K562 (cell line): ENCODE measurements around the gene PIK3CG. TPM values are rescaled to one million over a fixed set of nuclear protein-coding genes. Genes with fewer than 3 reads are reported as not detected.

Experiments
- BHLHE40 ChIP-seq: IDR thresholded peaks from 2 replicates; pipeline ENCODE4 v1.6.1; 2011; ENCODE audit warnings: low read length, improper control_type of control experiment
- CBFA2T2 ChIP-seq: fragments of 450-650 bp; conservative IDR thresholded peaks from 2 replicates; pipeline ENCODE4 v1.6.1; 2017; ENCODE audit warnings: mild to moderate bottlenecking
- ETV6 ChIP-seq, 3 experiments: fragments of 150-350 bp in 1 of 3; sonication (generic) in 1 of 3; formaldehyde crosslinking in 1 of 3; IDR thresholded peaks; 2 replicates each; pipeline versions ENCODE4 v1.6.1 to v1.8.0; 2014 to 2022; ENCODE audit warnings: borderline replicate concordance in 2 of 3, low read depth in 2 of 3, antibody characterized with exemption in 1 of 3, low read length in 1 of 3, mild to moderate bottlenecking in 1 of 3, missing genetic modification reagents in 1 of 3
- HCFC1 ChIP-seq: IDR thresholded peaks from 2 replicates; pipeline ENCODE4 v1.6.1; 2012; ENCODE audit warnings: low read depth, low read length, improper control_type of control experiment
- HMG20A ChIP-seq: fragments of 450-650 bp; formaldehyde crosslinking; conservative IDR thresholded peaks from 2 replicates; pipeline ENCODE4 v1.4.0; 2020; ENCODE audit warnings: mild to moderate bottlenecking, mixed read lengths
- KLF10 ChIP-seq: fragments of 250-450 bp; sonication (Bioruptor Pico); IDR thresholded peaks from 2 replicates; pipeline ENCODE4 v1.6.1; 2021; ENCODE audit warnings: matching md5 sums
- MAFK ChIP-seq: IDR thresholded peaks from 2 replicates; pipeline ENCODE4 v1.6.1; 2011; ENCODE audit warnings: low read length, improper control_type of control experiment
- MCM5 ChIP-seq: fragments of 450-650 bp; IDR thresholded peaks from 2 replicates; pipeline ENCODE4 v1.6.1; 2016; ENCODE audit warnings: low read depth
- MITF ChIP-seq: IDR thresholded peaks from 2 replicates; pipeline ENCODE4 v1.6.1; 2014; ENCODE audit warnings: antibody characterized with exemption
- MTA2 ChIP-seq: fragments of 450-650 bp; IDR thresholded peaks from 2 replicates; pipeline ENCODE4 v1.6.1; 2016; ENCODE audit warnings: low read depth
- MYBL2 ChIP-seq, 2 experiments: fragments of 450-650 bp in 1 of 2; sonication (generic) in 1 of 2; formaldehyde crosslinking in 1 of 2; IDR thresholded peaks; 2 replicates each; pipeline versions ENCODE4 v1.6.1 to v1.8.1; 2017 to 2022; ENCODE audit warnings: borderline replicate concordance in 1 of 2, inconsistent platforms in 1 of 2, low read depth in 1 of 2, mild to moderate bottlenecking in 1 of 2, missing genetic modification reagents in 1 of 2, moderate library complexity in 1 of 2
- POLR2H ChIP-seq: IDR thresholded peaks from 2 replicates; pipeline ENCODE4 v1.6.1; 2016; ENCODE audit warnings: missing genetic modification characterization, low read depth, mild to moderate bottlenecking, control low read depth, missing compliant biosample characterization, moderate library complexity
- SETDB1 ChIP-seq: IDR thresholded peaks from one replicate; pipeline ENCODE4 v1.6.1; 2012; ENCODE audit warnings: low read length, control low read depth, inconsistent platforms
- THAP12 ChIP-seq: fragments of 250-450 bp; sonication (Bioruptor Pico); IDR thresholded peaks from 2 replicates; pipeline ENCODE4 v1.9.0; 2021; ENCODE audit warnings: mild to moderate bottlenecking, inconsistent platforms
- TRIM25 ChIP-seq: fragments of 450-650 bp; IDR thresholded peaks from 2 replicates; pipeline ENCODE4 v1.7.0; 2016; ENCODE audit warnings: borderline replicate concordance
- ZBTB7A ChIP-seq: IDR thresholded peaks from 2 replicates; pipeline ENCODE4 v1.6.1; 2011; ENCODE audit warnings: low read depth, mild to moderate bottlenecking, low read length, moderate library complexity, borderline replicate concordance; ENCODE audit not compliant: control insufficient read depth
- ZBTB8A ChIP-seq: fragments of 450-650 bp; IDR thresholded peaks from 2 replicates; pipeline ENCODE4 v1.6.1; 2018; ENCODE audit warnings: mild to moderate bottlenecking, moderate library complexity; ENCODE audit not compliant: partially characterized antibody
- ZNF165 ChIP-seq: fragments of 250-450 bp; sonication (Bioruptor Pico); IDR thresholded peaks from 2 replicates; pipeline ENCODE4 v1.4.0; 2020; ENCODE audit warnings: borderline replicate concordance
- ZNF274 ChIP-seq: IDR thresholded peaks from 2 replicates; pipeline ENCODE4 v1.6.1; 2011; ENCODE audit warnings: low read depth, mild to moderate bottlenecking, low read length, moderate library complexity, borderline replicate concordance
- ZNF77 ChIP-seq: fragments of 250-450 bp; sonication (Bioruptor Pico); IDR thresholded peaks from 2 replicates; pipeline ENCODE4 v1.5.0; 2020
- polyA plus RNA-seq, 8 experiments: library from polyadenylated mRNA; depleted of rRNA in 4 of 8; stranded (reverse) in 5 of 8; unstranded in 3 of 8; fragments of >200 nt; fragmentation: Nextera tagmentation in 2 of 8; fragmentation: Illumina TruSeq in 1 of 8; extraction: Ambion mirVana in 2 of 8; extraction: Trizol in 1 of 8; gene quantifications; 2 replicates each; pipeline versions ENCODE4 v1.2.1 to v1.2.3, GENCODE V29; 2011 to 2014; ENCODE audit warnings: inconsistent platforms in 1 of 8, missing spikeins in 1 of 8
- total RNA-seq, 7 experiments: library from RNA; depleted of rRNA in 6 of 7; stranded (reverse); fragments of >200 nt in 6 of 7; fragmentation: Illumina TruSeq in 2 of 7; extraction: Trizol in 2 of 7; gene quantifications; 2 replicates each; pipeline versions ENCODE4 v1.2.1 to v1.2.3, GENCODE V29; 2011 to 2021; ENCODE audit warnings: low replicate concordance in 1 of 7

The PIK3CG gene
- total and polyA plus RNA-seq, 9 of the 15 experiments (the other 6 are each of a cell fraction or from before 2014, with no cell fraction given): 5.3 to 42.5 (median 29.0) TPM

DNA sequence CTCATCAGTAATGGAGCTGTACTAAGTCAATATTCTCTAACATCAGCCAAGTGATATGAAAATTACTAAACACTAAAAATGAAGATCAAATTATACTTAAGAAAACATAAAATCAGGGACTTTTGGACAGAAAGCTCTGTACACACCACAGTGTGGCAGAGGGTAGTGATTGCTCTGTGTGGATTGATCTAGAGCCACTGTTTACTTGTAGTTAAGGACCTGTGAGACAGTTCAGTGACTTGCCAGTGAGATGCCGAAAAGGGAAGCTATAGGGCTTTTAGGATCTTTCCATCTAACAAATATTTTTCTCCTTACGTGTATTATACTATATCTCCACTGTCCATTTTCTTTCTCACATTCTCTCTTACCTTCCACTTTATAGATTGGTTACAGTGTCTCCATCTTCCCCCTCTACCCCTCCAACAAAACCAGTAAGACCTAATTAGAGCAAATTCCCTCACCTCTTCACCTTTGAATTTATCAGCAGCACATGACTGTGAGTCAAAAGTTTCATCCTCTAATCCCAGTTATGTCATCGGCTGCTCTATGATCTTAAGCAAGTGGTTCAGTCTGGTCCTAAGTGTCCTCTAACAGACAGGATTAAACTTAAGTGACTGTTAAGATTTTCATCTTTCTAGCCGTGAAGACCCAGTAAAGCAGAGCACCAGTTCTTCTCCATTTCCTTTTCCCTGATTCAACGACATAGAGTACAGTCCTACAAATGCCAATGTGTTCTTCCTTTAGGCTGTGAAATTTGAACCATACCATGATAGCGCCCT lies 6.9 kb downstream of the PIK3CG start (continued):
- TF ChIP-seq SETDB1 (no peak), ZNF77 (CRISPR knock-in tag) (no peak), ZBTB8A (no peak), POLR2H (tag) (no peak), ZNF165 (CRISPR knock-in tag) (no peak), KLF10 (no peak), MAFK (no peak), THAP12 (CRISPR knock-in tag) (no peak), ZBTB7A (no peak), ETV6 (IDR thresholded peaks at IDR 0.05; ENCODE audit: borderline replicate concordance in 1 of 2, low read depth in 2 of 2, low read length in 1 of 2) (no peak), ETV6 (CRISPR knock-in tag; IDR thresholded peaks at IDR 0.05; ENCODE audit: borderline replicate concordance) (no peak), MCM5 (no peak), MYBL2 (IDR thresholded peaks at IDR 0.05; ENCODE audit: low read depth) (no peak), MYBL2 (CRISPR knock-in tag; IDR thresholded peaks at IDR 0.05; ENCODE audit: borderline replicate concordance) (no peak), MITF (peak; percentile 86; the same call in 1 of the 2 replicates), HMG20A (CRISPR knock-in tag) (no peak; the same call in 1 of the 2 replicates), MTA2 (no peak), BHLHE40 (peak; percentile 74), HCFC1 (no peak), TRIM25 (no peak), CBFA2T2 (no peak), ZNF274 (no peak)
